A549 (cell line): ENCODE measurements around the gene MRPL58. TPM values are rescaled to one million over a fixed set of nuclear protein-coding genes. Genes with fewer than 3 reads are reported as not detected.
A peak's percentile ranks its signal among the peaks of the same experiment; 100 is the strongest.

Source experiments
- ATAC-seq, 2 experiments: fragments of 200-7000 bp in 1 of 2; fragments of >200 bp in 1 of 2; cut with Nextera tagmentation in 1 of 2; cut with Tn5 transposase in 1 of 2; 3 replicates each; pipeline versions ENCODE4 v1.8.0 to v1.9.1; 2018 to 2020; ENCODE audit warnings: mild to moderate bottlenecking in 1 of 2, moderate library complexity in 1 of 2
- CTCF ChIA-PET: fragments of 300-600 bp; sonication (Branson Sonifier 250); formaldehyde crosslinking; extraction: SDS; loops from one replicate; lab custom pipeline; 2021; ENCODE audit warnings: antibody characterized with exemption, inconsistent platforms; lab: Yijun Ruan, JAX
- POLR2A ChIA-PET: fragments of 350-600 bp; formaldehyde crosslinking; extraction: SDS; loops from one replicate; lab custom pipeline; 2021; ENCODE audit warnings: antibody characterized with exemption, inconsistent platforms; lab: Yijun Ruan, JAX
- DNase-seq, 2 experiments: peaks; one replicate each; pipeline versions ENCODE4 v3.0.0 to v3.0.0-alpha.2; 2011 to 2016; ENCODE audit warnings: low read depth in 1 of 2, low spot score in 1 of 2
- FAIRE-seq: peaks from 2 replicates; lab custom pipeline; 2011; peaks lifted over from hg19 to GRCh38; lab: Jason Lieb, UNC
- H3K27ac ChIP-seq, 2 experiments: fragments of >200 bp; sonication (Bioruptor Twin); formaldehyde crosslinking; 3 replicates each; pipeline ENCODE4 v1.5.1; 2016 to 2017
- H3K4me1 ChIP-seq: fragments of >200 bp; sonication (Bioruptor Twin); formaldehyde crosslinking; 3 replicates; pipeline ENCODE4 v1.6.1; 2016
- H3K4me2 ChIP-seq: fragments of >200 bp; sonication (Bioruptor Twin); formaldehyde crosslinking; 3 replicates; pipeline ENCODE4 v1.6.1; 2016
- H3K4me3 ChIP-seq: fragments of >200 bp; sonication (Bioruptor Twin); formaldehyde crosslinking; 3 replicates; pipeline ENCODE4 v1.5.1; 2016
- H3K9me3 ChIP-seq: fragments of >200 bp; sonication (Bioruptor Twin); formaldehyde crosslinking; 3 replicates; pipeline ENCODE4 v1.6.1; 2016
- CEBPB ChIP-seq, 2 experiments: fragments of >200 bp in 1 of 2; sonication (Bioruptor Twin) in 1 of 2; formaldehyde crosslinking in 1 of 2; IDR thresholded peaks; 2 replicates each; pipeline ENCODE4 v1.6.1; 2012 to 2016
- CHD2 ChIP-seq: fragments of 150-350 bp; IDR thresholded peaks from 2 replicates; pipeline ENCODE4 v1.6.1; 2014; ENCODE audit warnings: low read length; ENCODE audit not compliant: partially characterized antibody
- EHF ChIP-seq: fragments of 250-450 bp; sonication (Bioruptor Pico); IDR thresholded peaks from 2 replicates; pipeline ENCODE4 v1.5.0; 2020; ENCODE audit warnings: mild to moderate bottlenecking
- EHMT2 ChIP-seq: fragments of 200-600 bp; sonication (generic); IDR thresholded peaks from 2 replicates; pipeline ENCODE4 v1.6.1; 2016; ENCODE audit warnings: antibody characterized with exemption, low read depth, mild to moderate bottlenecking, moderate library complexity
- FOSB ChIP-seq: fragments of 250-450 bp; sonication (Bioruptor Pico); IDR thresholded peaks from 2 replicates; pipeline ENCODE4 v1.5.0; 2020; ENCODE audit warnings: mild to moderate bottlenecking, moderate library complexity
- FOXS1 ChIP-seq: fragments of 250-450 bp; sonication (Bioruptor Pico); IDR thresholded peaks from 2 replicates; pipeline ENCODE4 v1.5.0; 2020; ENCODE audit warnings: mild to moderate bottlenecking, moderate library complexity
- GATA3 ChIP-seq: IDR thresholded peaks from 2 replicates; pipeline ENCODE4 v1.6.1; 2012; ENCODE audit warnings: borderline replicate concordance
- HOXB13 ChIP-seq: fragments of 250-450 bp; sonication (Bioruptor Pico); IDR thresholded peaks from 2 replicates; pipeline ENCODE4 v1.5.0; 2020; ENCODE audit warnings: low read depth, mild to moderate bottlenecking, moderate library complexity
- HOXB5 ChIP-seq: fragments of 250-450 bp; sonication (Bioruptor Pico); IDR thresholded peaks from 2 replicates; pipeline ENCODE4 v1.5.0; 2020; ENCODE audit warnings: mild to moderate bottlenecking, moderate library complexity
- JUN ChIP-seq, 2 experiments: fragments of >200 bp; sonication (Bioruptor Twin); formaldehyde crosslinking; IDR thresholded peaks; 2 replicates in 1 of 2; 3 replicates in 1 of 2; pipeline ENCODE4 v1.6.1; 2016 to 2017
- MYC ChIP-seq: IDR thresholded peaks from 2 replicates; pipeline ENCODE4 v1.6.1; 2012; ENCODE audit warnings: mild to moderate bottlenecking, inconsistent platforms, low read length, improper control_type of control experiment, borderline replicate concordance
- NR3C1 ChIP-seq: fragments of >200 bp; sonication (Bioruptor Twin); formaldehyde crosslinking; IDR thresholded peaks from 3 replicates; pipeline ENCODE4 v1.6.1; 2017
- PHF8 ChIP-seq: fragments of 200-600 bp; sonication (generic); IDR thresholded peaks from 2 replicates; pipeline ENCODE4 v1.6.1; 2016; ENCODE audit warnings: low read depth, mild to moderate bottlenecking, antibody characterized with exemption, moderate library complexity, borderline replicate concordance
- POLR2A ChIP-seq: IDR thresholded peaks from 2 replicates; pipeline ENCODE4 v1.6.1; 2012; ENCODE audit warnings: mild to moderate bottlenecking, low read length
- RAD21 ChIP-seq, 2 experiments: fragments of >200 bp in 1 of 2; sonication (Bioruptor Twin) in 1 of 2; formaldehyde crosslinking in 1 of 2; IDR thresholded peaks in 1 of 2; conservative IDR thresholded peaks in 1 of 2; 2 replicates in 1 of 2; 3 replicates in 1 of 2; pipeline ENCODE4 v1.6.1; 2012 to 2018; ENCODE audit warnings: inconsistent platforms in 1 of 2
- RARB ChIP-seq: fragments of 250-450 bp; sonication (Bioruptor Pico); IDR thresholded peaks from 2 replicates; pipeline ENCODE4 v1.8.0; 2021; ENCODE audit warnings: mild to moderate bottlenecking, moderate library complexity
- SREBF2 ChIP-seq: fragments of 450-650 bp; IDR thresholded peaks from 2 replicates; pipeline ENCODE4 v1.6.1; 2014; ENCODE audit warnings: mild to moderate bottlenecking, moderate library complexity
- TFCP2L1 ChIP-seq: fragments of 250-450 bp; sonication (Bioruptor Pico); IDR thresholded peaks from 2 replicates; pipeline ENCODE4 v1.5.0; 2021; ENCODE audit warnings: mild to moderate bottlenecking
- TP53 ChIP-seq: fragments of 250-450 bp; sonication (Bioruptor Pico); IDR thresholded peaks from 2 replicates; pipeline ENCODE4 v1.5.0; 2021; ENCODE audit warnings: mild to moderate bottlenecking, moderate library complexity
- ZNF302 ChIP-seq: fragments of 250-450 bp; sonication (Bioruptor Pico); IDR thresholded peaks from 2 replicates; pipeline ENCODE4 v1.9.0; 2021; ENCODE audit warnings: inconsistent platforms, mild to moderate bottlenecking, moderate library complexity
- WGBS: methylation state at CpG from one replicate; pipeline ENCODE4 v1.1.6; 2017; ENCODE audit errors: missing lambda C conversion rate; 5-methylcytosine and 5-hydroxymethylcytosine counted together
- polyA plus RNA-seq, 4 experiments: library from polyadenylated mRNA; depleted of rRNA in 3 of 4; stranded (reverse); fragments of >200 nt; fragmentation: RNase III in 1 of 4; extraction: RNeasy Plus Mini Kit Qiagen cat#74134 plus additional on column Dnase treatment in 1 of 4; gene quantifications; 2 replicates in 3 of 4; 3 replicates in 1 of 4; pipeline ENCODE4 v1.2.3, GENCODE V29; 2011 to 2017
- TF ChIP-seq, protein P1 (sequence below): fragments of 250-450 bp; sonication (Bioruptor Pico); IDR thresholded peaks from 2 replicates; pipeline ENCODE4 v1.5.0; 2021; ENCODE audit warnings: mild to moderate bottlenecking, moderate library complexity, borderline replicate concordance
- TF ChIP-seq, protein P2 (sequence below): fragments of >200 bp; sonication (Bioruptor Twin); formaldehyde crosslinking; IDR thresholded peaks from 3 replicates; pipeline ENCODE4 v1.6.1; 2016
- TF ChIP-seq, protein P3 (sequence below): IDR thresholded peaks from 2 replicates; pipeline ENCODE4 v1.6.1; 2012

MRPL58 gene
- polyA plus RNA-seq, 2 of the 4 experiments (the other 2 are of a cell fraction): 89.4 to 127 TPM

DNA sequence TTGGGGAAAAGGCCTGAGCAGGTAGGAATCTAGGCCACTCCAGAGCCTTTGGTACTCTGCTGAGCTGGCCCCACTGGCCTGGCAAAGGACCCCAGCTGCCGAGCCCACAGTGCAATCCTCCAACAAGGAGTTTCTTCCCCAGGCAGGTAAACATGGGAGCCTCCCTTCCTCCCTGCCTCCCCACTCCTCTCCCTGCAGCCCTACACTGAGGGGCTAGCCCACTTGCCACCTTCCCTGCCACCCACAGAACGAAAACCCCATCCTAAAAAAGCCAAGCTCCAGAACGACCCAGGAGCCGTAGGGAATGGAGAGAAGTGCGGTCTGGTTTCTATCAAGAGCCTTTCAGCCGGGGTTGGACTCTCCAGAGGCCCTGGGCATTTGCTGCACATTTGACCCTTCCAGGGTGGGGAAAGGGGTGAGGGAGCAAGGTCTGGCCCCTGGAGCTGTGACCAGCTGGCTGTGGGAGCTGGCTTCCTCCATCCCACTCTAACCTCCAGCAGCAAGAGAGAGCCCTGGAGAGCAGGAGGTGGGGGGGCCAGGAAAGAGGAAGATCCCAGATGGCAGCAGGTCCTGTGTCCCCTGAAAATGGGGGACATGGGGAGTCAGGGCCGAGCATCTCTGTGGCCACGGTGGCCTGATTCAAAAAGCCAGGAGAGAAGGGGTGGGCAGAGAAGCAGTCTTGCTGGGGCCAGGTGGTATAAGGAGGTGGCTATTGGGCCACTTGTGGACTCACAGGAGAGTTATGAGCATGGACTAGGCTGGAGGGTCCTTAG, 41.2 kb upstream of the MRPL58 start (continued):
- TF ChIP-seq JUN (IDR thresholded peaks at IDR 0.05) (no peak), HOXB5 (CRISPR knock-in tag) (no peak), RAD21 (conservative IDR thresholded peaks at IDR 0.05 in 1 of 2, IDR thresholded peaks at IDR 0.05 in 1 of 2) (no peak), EHMT2 (no peak), FOSB (CRISPR knock-in tag) (no peak), TP53 (CRISPR knock-in tag) (no peak), GATA3 (no peak)
- TF ChIP-seq, protein P1, sequence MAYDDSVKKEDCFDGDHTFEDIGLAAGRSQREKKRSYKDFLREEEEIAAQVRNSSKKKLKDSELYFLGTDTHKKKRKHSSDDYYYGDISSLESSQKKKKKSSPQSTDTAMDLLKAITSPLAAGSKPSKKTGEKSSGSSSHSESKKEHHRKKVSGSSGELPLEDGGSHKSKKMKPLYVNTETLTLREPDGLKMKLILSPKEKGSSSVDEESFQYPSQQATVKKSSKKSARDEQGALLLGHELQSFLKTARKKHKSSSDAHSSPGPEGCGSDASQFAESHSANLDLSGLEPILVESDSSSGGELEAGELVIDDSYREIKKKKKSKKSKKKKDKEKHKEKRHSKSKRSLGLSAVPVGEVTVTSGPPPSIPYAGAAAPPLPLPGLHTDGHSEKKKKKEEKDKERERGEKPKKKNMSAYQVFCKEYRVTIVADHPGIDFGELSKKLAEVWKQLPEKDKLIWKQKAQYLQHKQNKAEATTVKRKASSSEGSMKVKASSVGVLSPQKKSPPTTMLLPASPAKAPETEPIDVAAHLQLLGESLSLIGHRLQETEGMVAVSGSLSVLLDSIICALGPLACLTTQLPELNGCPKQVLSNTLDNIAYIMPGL: no peak
- TF ChIP-seq, all 56 proteins: peak for 0

GRCh38 chr17:74971842-74972106, 40.7 kb upstream of the MRPL58 start:
- H3K9me3 ChIP-seq: no peaks in the 10 kb centered on the region
- TF ChIP-seq FOXS1 (CRISPR knock-in tag) (no peak), EHF (CRISPR knock-in tag) (no peak), CEBPB (IDR thresholded peaks at IDR 0.05) (no peak), HOXB5 (CRISPR knock-in tag) (no peak), FOSB (CRISPR knock-in tag) (no peak), TFCP2L1 (no peak), HOXB13 (no peak), SREBF2 (no peak)
- TF ChIP-seq, protein P2, sequence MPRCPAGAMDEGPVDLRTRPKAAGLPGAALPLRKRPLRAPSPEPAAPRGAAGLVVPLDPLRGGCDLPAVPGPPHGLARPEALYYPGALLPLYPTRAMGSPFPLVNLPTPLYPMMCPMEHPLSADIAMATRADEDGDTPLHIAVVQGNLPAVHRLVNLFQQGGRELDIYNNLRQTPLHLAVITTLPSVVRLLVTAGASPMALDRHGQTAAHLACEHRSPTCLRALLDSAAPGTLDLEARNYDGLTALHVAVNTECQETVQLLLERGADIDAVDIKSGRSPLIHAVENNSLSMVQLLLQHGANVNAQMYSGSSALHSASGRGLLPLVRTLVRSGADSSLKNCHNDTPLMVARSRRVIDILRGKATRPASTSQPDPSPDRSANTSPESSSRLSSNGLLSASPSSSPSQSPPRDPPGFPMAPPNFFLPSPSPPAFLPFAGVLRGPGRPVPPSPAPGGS: no peak
- CTCF ChIA-PET: interaction anchor here (0.6 to 42.3 kb wide), 10 partner anchors 12 to 299 kb away, joined by 3 to 1448 read pairs (median 16); partner anchors contain the start of genes CDR2L, MIF4GD, MRPL58 and OTOP2
- POLR2A ChIA-PET: interaction anchor here (0.5 to 4.1 kb wide), 8 partner anchors 11 to 317 kb away, joined by 3 to 31 read pairs (median 6); partner anchors contain the start of genes CDR2L, MRPL58, SLC16A5 and SLC25A19
- H3K4me1 ChIP-seq: peaks cover 9% of the 10 kb centered on the region
- peak overlapping the region; percentile 71 for H3K4me3 ChIP-seq
- FAIRE-seq (no peak), ATAC-seq (peak; percentile 31 to 65; a peak in 5 of 6 replicates), DNase-seq (no peak)
- peak overlapping the region; percentile 86 for H3K4me2 ChIP-seq
- 3% methylated on average over 7 of the region's 9 CpGs for WGBS
- H3K27ac ChIP-seq: peak overlapping the region; percentile 77 to 84

- H3K4me1 ChIP-seq: peaks cover 9% of the 10 kb centered on the region
- DNase-seq (peak; percentile 56 to 88), ATAC-seq (peak; percentile 83 to 85), FAIRE-seq (no peak)
- peak within 1 kb of the TSS; percentile 86 for H3K4me2 ChIP-seq
- no peaks in the 10 kb centered on the region for H3K9me3 ChIP-seq
- CTCF ChIA-PET: interaction anchor here (0.8 to 42.3 kb wide), 10 partner anchors 12 to 229 kb away, joined by 3 to 1448 read pairs (median 16); partner anchors contain the start of genes CDR2L, MRPL58, OTOP2 and OTOP3
- H3K4me3 ChIP-seq: peak within 1 kb of the TSS; percentile 71
- POLR2A ChIA-PET: interaction anchor here (0.5 to 4.1 kb wide), 10 partner anchors 10 to 317 kb away, joined by 3 to 31 read pairs (median 6); partner anchors contain the start of genes CDR2L, MRPL58, SLC16A5 and SLC25A19
- 0 out of 2 replicates have a peak, but pooled peaks have one; percentile 60 for TF ChIP-seq MYC
- no peak for TF ChIP-seq RARB (CRISPR knock-in tag)
- TF ChIP-seq ZNF302 (CRISPR knock-in tag): no peak
- TF ChIP-seq CHD2: no peak
- TF ChIP-seq FOXS1 (CRISPR knock-in tag): no peak
- no peak; the same call in 1 of the 2 replicates for TF ChIP-seq POLR2A
- TF ChIP-seq NR3C1: no peak
- no peak for TF ChIP-seq CEBPB (IDR thresholded peaks at IDR 0.05)
- no peak for TF ChIP-seq SREBF2
- TF ChIP-seq, protein P3, sequence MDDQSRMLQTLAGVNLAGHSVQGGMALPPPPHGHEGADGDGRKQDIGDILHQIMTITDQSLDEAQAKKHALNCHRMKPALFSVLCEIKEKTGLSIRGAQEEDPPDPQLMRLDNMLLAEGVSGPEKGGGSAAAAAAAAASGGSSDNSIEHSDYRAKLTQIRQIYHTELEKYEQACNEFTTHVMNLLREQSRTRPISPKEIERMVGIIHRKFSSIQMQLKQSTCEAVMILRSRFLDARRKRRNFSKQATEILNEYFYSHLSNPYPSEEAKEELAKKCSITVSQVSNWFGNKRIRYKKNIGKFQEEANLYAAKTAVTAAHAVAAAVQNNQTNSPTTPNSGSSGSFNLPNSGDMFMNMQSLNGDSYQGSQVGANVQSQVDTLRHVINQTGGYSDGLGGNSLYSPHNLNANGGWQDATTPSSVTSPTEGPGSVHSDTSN: peak; percentile 61; the same call in 1 of the 2 replicates
- TF ChIP-seq EHMT2: no peak
- TF ChIP-seq GATA3: no peak
- peak; percentile 70; the same call in 1 of the 2 replicates for TF ChIP-seq PHF8
- TF ChIP-seq, protein P2: no peak
- peak within 1 kb of the TSS; percentile 77 to 84 for H3K27ac ChIP-seq
- 1% methylated on average over 33 of the region's 95 CpGs for WGBS
Measured at GRCh38 chr17:74972107-74972972, 40.1 kb upstream of the MRPL58 start, which contains the start of gene HID1. HID1 (minus strand) TSS chr17:74972759; CDS start chr17:74972656, 103 bp downstream.
